ENCODE data around the gene TNNT2.

TNNT2 gene

GRCh38 chr1:201354901-201355295 lies 22.6 kb downstream of the TNNT2 start:
- no peak for DNase-seq

GRCh38 chr1:201354151-201354900 lies 23.2 kb downstream of the TNNT2 start:
- DNase-seq = no peak

GRCh38 chr1:201353186-201353940 lies 24.1 kb downstream of the TNNT2 start:
- no peak for DNase-seq

GRCh38 chr1:201351617-201352016 lies 25.9 kb downstream of the TNNT2 start:
- no peak for DNase-seq

GRCh38 chr1:201350884-201351283 lies 26.6 kb downstream of the TNNT2 start:
- DNase-seq = no peak

- DNase-seq = no peak
Measured at GRCh38 chr1:201350361-201350725, 27.1 kb downstream of the TNNT2 start.

GRCh38 chr1:201349092-201349491 lies 28.4 kb downstream of the TNNT2 start:
- no peak for DNase-seq

GRCh38 chr1:201348211-201348566 lies 29.3 kb downstream of the TNNT2 start:
- DNase-seq = peak; percentile 1

- DNase-seq = no peak
Measured at GRCh38 chr1:201347498-201348210, 29.8 kb downstream of the TNNT2 start.

GRCh38 chr1:201346987-201347386 lies 30.5 kb downstream of the TNNT2 start:
- DNase-seq = no peak

GRCh38 chr1:201346337-201346939 lies 31.0 kb downstream of the TNNT2 start:
- peak; percentile 26 for DNase-seq

- DNase-seq = no peak
Measured at GRCh38 chr1:201345081-201345355, 32.5 kb downstream of the TNNT2 start.

- no peak for DNase-seq
Measured at GRCh38 chr1:201344206-201345080, 33.0 kb downstream of the TNNT2 start.

- no peak for DNase-seq
Measured at GRCh38 chr1:201341377-201341776, 36.1 kb downstream of the TNNT2 start.

- DNase-seq = no peak
Measured at GRCh38 chr1:201336711-201337450, 40.6 kb downstream of the TNNT2 start.

- DNase-seq = no peak
Measured at GRCh38 chr1:201335901-201336300, 41.6 kb downstream of the TNNT2 start.

- DNase-seq = no peak
Measured at GRCh38 chr1:201335174-201335870, 42.2 kb downstream of the TNNT2 start.

- no peak for DNase-seq
Measured at GRCh38 chr1:201334325-201335173, 42.9 kb downstream of the TNNT2 start.

GRCh38 chr1:201332616-201333335 lies 44.7 kb downstream of the TNNT2 start:
- no peak for DNase-seq

- no peak for DNase-seq
Measured at GRCh38 chr1:201332021-201332420, 45.5 kb downstream of the TNNT2 start.
